ENCODE data around the gene MAPK9. TPM values are rescaled to one million over a fixed set of nuclear protein-coding genes. Genes with fewer than 3 reads are reported as not detected.
A peak's percentile ranks its signal among the peaks of the same experiment; 100 is the strongest.

Gene MAPK9
- total RNA-seq (2021), result 38.6 and 39.7 TPM in 2 replicates
- long read RNA-seq, full-length matches to known transcripts, result 4 of 14 reads
- long read RNA-seq, partial matches to known transcripts, result 3 of 14 reads
- long read RNA-seq, other reads (novel, unspliced or antisense), result 7 of 14 reads

DNA sequence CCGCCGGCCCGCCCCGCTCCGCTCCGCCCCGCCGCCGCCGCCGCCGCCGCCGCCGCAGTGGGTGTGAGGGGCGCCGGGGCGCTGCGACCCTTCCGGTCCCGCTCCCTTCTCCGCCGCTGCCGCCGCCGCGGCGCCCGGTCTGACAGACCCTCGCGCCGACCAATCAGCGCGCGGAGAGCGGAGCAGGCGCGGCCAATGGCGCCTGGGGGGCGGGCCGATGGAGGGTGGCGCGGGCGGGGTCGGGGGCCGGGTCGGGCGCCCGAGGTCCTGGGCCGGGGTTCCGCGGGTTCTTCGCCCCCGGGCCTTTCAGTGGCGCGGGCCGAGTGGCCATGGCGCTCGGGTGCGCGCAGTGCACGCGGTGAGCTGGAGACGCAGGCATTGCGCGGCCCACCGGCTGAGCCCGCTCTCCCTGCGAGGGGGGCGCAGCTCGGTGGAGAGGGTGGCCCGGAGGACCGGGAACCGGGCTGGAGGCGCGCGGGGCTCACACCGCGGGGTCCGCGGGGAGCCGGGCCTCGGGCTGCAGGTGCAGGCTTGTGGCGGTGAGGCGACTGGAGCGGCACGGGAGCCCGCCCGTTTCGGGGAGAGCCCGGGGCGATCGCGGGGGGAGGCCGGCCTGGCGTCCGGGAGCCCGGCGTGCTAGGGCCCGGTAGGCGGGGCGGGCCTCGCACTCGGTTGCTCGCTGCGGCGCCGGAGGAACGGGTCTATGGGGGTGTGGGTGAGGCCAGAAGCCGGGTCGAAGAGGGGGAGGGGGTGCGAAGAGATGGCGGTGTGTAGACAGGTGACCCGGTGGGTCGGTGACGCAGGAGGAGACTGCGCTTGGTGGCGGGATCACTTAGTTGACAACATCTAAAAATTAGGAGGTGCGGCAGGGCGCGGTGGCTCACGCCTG lies at the start of gene MAPK9:
MAPK9 (minus strand) TSS at position 141 of the 889 bp plus-strand sequence. CDS start 11,522 bp downstream, outside the sequence.
- no peak within 1 kb of the TSS for H3K56ac ChIP-seq (ENCODE audit: insufficient read length, low read depth, low read length)
- H3K4ac ChIP-seq (ENCODE audit: low read depth, low read length), result no peak within 1 kb of the TSS
- no CpG with 5 or more reads among the region's 122 CpGs for WGBS (ENCODE audit: extremely low coverage, insufficient read length, low lambda C conversion rate)
- no peak within 1 kb of the TSS for H3K18ac ChIP-seq (ENCODE audit: insufficient read length, low read depth, low read length)
- H2AK5ac ChIP-seq (ENCODE audit: insufficient read length, low read length), result no peak within 1 kb of the TSS
- peaks cover 2% of the 10 kb centered on the region for H3K23me2 ChIP-seq (ENCODE audit: insufficient read length, low read depth, low read length, poor library complexity, severe bottlenecking)
- no peak within 1 kb of the TSS for H2BK120ac ChIP-seq (ENCODE audit: low read depth, low read length, poor library complexity, severe bottlenecking)
- no peak within 1 kb of the TSS for H3K23ac ChIP-seq (ENCODE audit: insufficient read length, low read depth, low read length)
- no peak within 1 kb of the TSS for H4K5ac ChIP-seq (ENCODE audit: insufficient read length, low read depth, low read length)
- peaks cover 2% of the 10 kb centered on the region; the same call in 1 of the 2 replicates for H3K4me1 ChIP-seq (ENCODE audit: insufficient read depth, low read length)
- H2BK12ac ChIP-seq (ENCODE audit: insufficient read length, low read depth, low read length), result no peak within 1 kb of the TSS
- no peak within 1 kb of the TSS for H3K27ac ChIP-seq (ENCODE audit: insufficient read length, low read depth, low read length)
- H3K9me3 Mint-ChIP-seq, result peaks cover 0 to 4% of the 10 kb centered on the region in 2 experiments; a peak in 4 of 5 replicates
- H3K79me1 ChIP-seq (ENCODE audit: insufficient read depth, low read depth, low read length, poor library complexity, severe bottlenecking), result peaks cover 4% of the 10 kb centered on the region
- peaks cover 12% of the 10 kb centered on the region; the same call in 1 of the 2 replicates for H3K79me2 ChIP-seq (ENCODE audit: insufficient read depth, low read length)
- H3K36me3 Mint-ChIP-seq (ENCODE audit: insufficient read depth in 1 of 3, low read depth in 3 of 3), result peaks cover 14 to 18% (median 17%) of the 10 kb centered on the region in 3 experiments
- no peak within 1 kb of the TSS for H3T11ph ChIP-seq (ENCODE audit: low read length)
- no peaks in the 10 kb centered on the region; the same call in 1 of the 2 replicates for H3K27me3 Mint-ChIP-seq (ENCODE audit: low read depth)
- H2BK15ac ChIP-seq (ENCODE audit: low read depth, low read length), result no peak within 1 kb of the TSS
- peak; percentile 81 for DNase-seq
- TF ChIP-seq, protein P1, sequence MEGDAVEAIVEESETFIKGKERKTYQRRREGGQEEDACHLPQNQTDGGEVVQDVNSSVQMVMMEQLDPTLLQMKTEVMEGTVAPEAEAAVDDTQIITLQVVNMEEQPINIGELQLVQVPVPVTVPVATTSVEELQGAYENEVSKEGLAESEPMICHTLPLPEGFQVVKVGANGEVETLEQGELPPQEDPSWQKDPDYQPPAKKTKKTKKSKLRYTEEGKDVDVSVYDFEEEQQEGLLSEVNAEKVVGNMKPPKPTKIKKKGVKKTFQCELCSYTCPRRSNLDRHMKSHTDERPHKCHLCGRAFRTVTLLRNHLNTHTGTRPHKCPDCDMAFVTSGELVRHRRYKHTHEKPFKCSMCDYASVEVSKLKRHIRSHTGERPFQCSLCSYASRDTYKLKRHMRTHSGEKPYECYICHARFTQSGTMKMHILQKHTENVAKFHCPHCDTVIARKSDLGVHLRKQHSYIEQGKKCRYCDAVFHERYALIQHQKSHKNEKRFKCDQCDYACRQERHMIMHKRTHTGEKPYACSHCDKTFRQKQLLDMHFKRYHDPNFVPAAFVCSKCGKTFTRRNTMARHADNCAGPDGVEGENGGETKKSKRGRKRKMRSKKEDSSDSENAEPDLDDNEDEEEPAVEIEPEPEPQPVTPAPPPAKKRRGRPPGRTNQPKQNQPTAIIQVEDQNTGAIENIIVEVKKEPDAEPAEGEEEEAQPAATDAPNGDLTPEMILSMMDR (conservative IDR thresholded peaks at IDR 0.05), result no peak
- H4K91ac ChIP-seq (ENCODE audit: insufficient read length, low read depth, low read length), result no peak within 1 kb of the TSS
- H3K14ac ChIP-seq (ENCODE audit: insufficient read depth, low read length), result peak within 1 kb of the TSS; percentile 85
- peak within 1 kb of the TSS; percentile 77 to 93 (median 88); a peak in 5 of 7 replicates for H3K27ac Mint-ChIP-seq
- no peak within 1 kb of the TSS for H4K8ac ChIP-seq (replicated peaks; ENCODE audit: insufficient read length, low read depth, low read length)
- H3K27me3 ChIP-seq (ENCODE audit: insufficient read depth, low read length), result no peaks in the 10 kb centered on the region
- H2BK20ac ChIP-seq (ENCODE audit: low read depth, low read length, poor library complexity, severe bottlenecking), result no peak within 1 kb of the TSS
- H3K4me2 ChIP-seq (ENCODE audit: insufficient read depth, insufficient read length, low read length), result peak within 1 kb of the TSS; percentile 60
- peak within 1 kb of the TSS; percentile 89 to 99 for H3K4me3 Mint-ChIP-seq
- no peak within 1 kb of the TSS for H2AFZ ChIP-seq (ENCODE audit: low read length)
- no peak within 1 kb of the TSS for H3K9ac ChIP-seq (ENCODE audit: extremely low read depth, insufficient read length, low read length)
- H3K9me3 ChIP-seq (ENCODE audit: control insufficient read depth, low read depth, low read length), result no peaks in the 10 kb centered on the region
- H4K20me1 ChIP-seq (ENCODE audit: control insufficient read depth, insufficient read depth, insufficient read length), result no peaks in the 10 kb centered on the region
- H3K4me1 Mint-ChIP-seq, result peaks cover 35 to 52% of the 10 kb centered on the region in 2 experiments
- no peak within 1 kb of the TSS for H2BK5ac ChIP-seq (ENCODE audit: insufficient read length, low read length)

Measured in H9 (cell line).